MM.1S (cell line): ENCODE results near the gene AIMP1.

Experiments used
- DNase-seq: peaks from one replicate; pipeline ENCODE4 v3.0.0-alpha.2; 2015
- H2AFZ ChIP-seq: fragments of 300-600 bp; sonication (generic); 2 replicates; pipeline ENCODE4 v1.6.0; 2016; ENCODE audit warnings: antibody characterized with exemption, low read length
- H3F3A ChIP-seq: fragments of 300-600 bp; sonication (generic); 2 replicates; pipeline ENCODE4 v1.6.1; 2016; ENCODE audit warnings: mild to moderate bottlenecking, antibody characterized with exemption, low read length, moderate library complexity, mixed read lengths; ENCODE audit not compliant: insufficient read depth
- H3K27ac ChIP-seq: fragments of 300-600 bp; sonication (generic); 2 replicates; pipeline ENCODE4 v1.5.1; 2016; ENCODE audit warnings: mild to moderate bottlenecking, low read length
- H3K27me3 ChIP-seq: fragments of 300-600 bp; sonication (generic); replicated peaks from 2 replicates; pipeline ENCODE4 v1.6.0; 2016; ENCODE audit warnings: low read length; ENCODE audit not compliant: insufficient read depth
- H3K36me3 ChIP-seq: fragments of 300-600 bp; sonication (generic); replicated peaks from 2 replicates; pipeline ENCODE4 v1.6.1; 2016; ENCODE audit warnings: mild to moderate bottlenecking, low read length, mixed read lengths; ENCODE audit not compliant: insufficient read depth
- H3K4me1 ChIP-seq: fragments of 300-600 bp; sonication (generic); 2 replicates; pipeline ENCODE4 v1.6.1; 2016; ENCODE audit warnings: low read length, mixed read lengths
- H3K4me2 ChIP-seq: fragments of 300-600 bp; sonication (generic); 2 replicates; pipeline ENCODE4 v1.6.0; 2016; ENCODE audit warnings: low read depth, low read length
- H3K4me3 ChIP-seq: fragments of 300-600 bp; sonication (generic); 2 replicates; pipeline ENCODE4 v1.5.1; 2016; ENCODE audit warnings: low read length, mixed read lengths
- H3K79me2 ChIP-seq: fragments of 300-600 bp; sonication (generic); 2 replicates; pipeline ENCODE4 v1.6.1; 2016; ENCODE audit warnings: mixed run types, low read length, mixed read lengths
- H3K9ac ChIP-seq: fragments of 300-600 bp; sonication (generic); 2 replicates; pipeline ENCODE4 v1.6.1; 2016; ENCODE audit warnings: low read length, mixed read lengths
- H3K9me2 ChIP-seq: fragments of 300-600 bp; sonication (generic); replicated peaks from 2 replicates; pipeline ENCODE4 v1.6.1; 2016; ENCODE audit warnings: mild to moderate bottlenecking, low read length, mixed read lengths; ENCODE audit not compliant: insufficient read depth
- H3K9me3 ChIP-seq: fragments of 300-600 bp; sonication (generic); replicated peaks from 2 replicates; pipeline ENCODE4 v1.6.1; 2016; ENCODE audit warnings: mild to moderate bottlenecking, low read length, mixed read lengths; ENCODE audit not compliant: insufficient read depth
- H4K20me1 ChIP-seq: fragments of 300-600 bp; sonication (generic); 2 replicates; pipeline ENCODE4 v1.6.1; 2016; ENCODE audit warnings: mild to moderate bottlenecking, low read length, moderate library complexity, mixed read lengths; ENCODE audit not compliant: insufficient read depth
- CTCF ChIP-seq: fragments of 300-600 bp; sonication (generic); IDR thresholded peaks from 2 replicates; pipeline ENCODE4 v1.5.1; 2016; ENCODE audit warnings: antibody characterized with exemption, low read length, mixed read lengths
- EZH2 ChIP-seq: fragments of 300-600 bp; sonication (generic); optimal IDR thresholded peaks from 2 replicates; pipeline ENCODE3; 2017; ENCODE audit warnings: low read depth, mild to moderate bottlenecking, antibody characterized with exemption, low read length, mixed read lengths
- EZH2phosphoT487 ChIP-seq: fragments of 300-600 bp; sonication (generic); IDR thresholded peaks from 2 replicates; pipeline ENCODE4 v1.6.1; 2018; ENCODE audit warnings: antibody characterized with exemption, low read length

The AIMP1 gene

GRCh38 chr4:106314960-106315359 lies 1.4 kb upstream of the AIMP1 start:
- Histone ChIP-seq H3K36me3 (no peaks in the 10 kb centered on the region), H3K4me1 (peaks cover 12% of the 10 kb centered on the region), H3F3A (0 out of 2 replicates have a peak, but pooled peaks cover 10% of the 10 kb centered on the region), H3K9ac (peak overlapping the region; percentile 95; the same call in 1 of the 2 replicates), H3K4me3 (peak overlapping the region; percentile 90), H3K27me3 (no peaks in the 10 kb centered on the region), H3K9me2 (no peaks in the 10 kb centered on the region), H3K27ac (peak overlapping the region; percentile 87; the same call in 1 of the 2 replicates), H4K20me1 (no peaks in the 10 kb centered on the region), H3K4me2 (peak overlapping the region; percentile 62), H2AFZ (peak overlapping the region; percentile 81; the same call in 1 of the 2 replicates), H3K9me3 (no peaks in the 10 kb centered on the region), H3K79me2 (peaks cover 67% of the 10 kb centered on the region)
- TF ChIP-seq CTCF (no peak), EZH2phosphoT487 (no peak), EZH2 (no peak)
- no peak for DNase-seq

GRCh38 chr4:106315476-106315967 lies 828 bp upstream of the AIMP1 start:
- Histone ChIP-seq H3K9me3 (no peaks in the 10 kb centered on the region), H3K9me2 (no peaks in the 10 kb centered on the region), H3K27ac (peak overlapping the region; percentile 87), H3K9ac (peak overlapping the region; percentile 95), H3K79me2 (peaks cover 73% of the 10 kb centered on the region), H3K4me1 (peaks cover 12% of the 10 kb centered on the region), H4K20me1 (no peaks in the 10 kb centered on the region), H3K36me3 (no peaks in the 10 kb centered on the region), H3K4me3 (peak overlapping the region; percentile 90), H3K27me3 (no peaks in the 10 kb centered on the region), H2AFZ (peak overlapping the region; percentile 81), H3F3A (0 out of 2 replicates have a peak, but pooled peaks cover 10% of the 10 kb centered on the region), H3K4me2 (peak overlapping the region; percentile 62)
- no peak for TF ChIP-seq CTCF
- TF ChIP-seq EZH2phosphoT487 = no peak
- TF ChIP-seq EZH2 = no peak
- peak; percentile 21 for DNase-seq

- Histone ChIP-seq H2AFZ (peak overlapping the region; percentile 81), H3K4me3 (peak overlapping the region; percentile 90)
- DNase-seq = no peak
Observed at GRCh38 chr4:106316773-106317409, 541 bp downstream of the AIMP1 start.

More at GRCh38 chr4:106316773-106317409, 541 bp downstream of the AIMP1 start:
- H3F3A ChIP-seq = 0 out of 2 replicates have a peak, but pooled peaks cover 10% of the 10 kb centered on the region
- H3K79me2 ChIP-seq = peaks cover 75% of the 10 kb centered on the region
- H3K9ac ChIP-seq = peak overlapping the region; percentile 95
- peak overlapping the region; percentile 87 for H3K27ac ChIP-seq
- no peaks in the 10 kb centered on the region for H3K36me3 ChIP-seq
- H3K4me2 ChIP-seq = peak overlapping the region; percentile 69
- no peaks in the 10 kb centered on the region for H3K9me3 ChIP-seq
- no peak for TF ChIP-seq EZH2
- TF ChIP-seq EZH2phosphoT487 = no peak
- TF ChIP-seq CTCF = no peak
- H4K20me1 ChIP-seq = no peaks in the 10 kb centered on the region
- H3K4me1 ChIP-seq = peaks cover 12% of the 10 kb centered on the region
- H3K9me2 ChIP-seq = no peaks in the 10 kb centered on the region
- no peaks in the 10 kb centered on the region for H3K27me3 ChIP-seq
